ENCODE measurements around the gene DACT3.
A peak's percentile ranks its signal among the peaks of the same experiment; 100 is the strongest.

Gene DACT3

GRCh38 chr19:46603195-46603637 is 57.8 kb downstream of the DACT3 start:
- no peak for DNase-seq (ENCODE audit: extremely low spot score)
- TF ChIP-seq TARDBP (IDR thresholded peaks at IDR 0.05) (no peak), ARNT (IDR thresholded peaks at IDR 0.05) (no peak), FOXK2 (IDR thresholded peaks at IDR 0.05) (no peak), CTBP1 (IDR thresholded peaks at IDR 0.05; ENCODE audit: borderline replicate concordance) (no peak), NFRKB (IDR thresholded peaks at IDR 0.05) (no peak)
- POLR2A ChIA-PET = interaction anchor here (0.9 to 5.0 kb wide), 3 partner anchors 8 to 37 kb away, joined by 3 to 40 read pairs (median 5); no protein-coding TSS in a partner anchor
- CTCF ChIA-PET = interaction anchor here (0.6 to 4.2 kb wide), 2 partner anchors 11 to 66 kb away, joined by 4 to 20 read pairs; no protein-coding TSS in a partner anchor

GRCh38 chr19:46602392-46603194 is 58.4 kb downstream of the DACT3 start:
- ChIA-PET POLR2A (interaction anchor here (0.9 to 5.0 kb wide), 8 partner anchors 8 to 186 kb away, joined by 3 to 40 read pairs (median 4); partner anchors contain the start of genes DACT3 and SLC1A5), CTCF (interaction anchor here (4.2 kb wide), 1 partner anchor 12 kb away, joined by 20 read pairs; no protein-coding TSS in a partner anchor)
- no peak for TF ChIP-seq ZNF384 (IDR thresholded peaks at IDR 0.05)
- no peak for TF ChIP-seq TARDBP (IDR thresholded peaks at IDR 0.05)
- TF ChIP-seq PKNOX1 (IDR thresholded peaks at IDR 0.05) = no peak
- no peak for TF ChIP-seq FOXA1 (IDR thresholded peaks at IDR 0.05)
- no peak for TF ChIP-seq SP1 (IDR thresholded peaks at IDR 0.05)
- TF ChIP-seq SUZ12 (IDR thresholded peaks at IDR 0.05) = no peak
- no peak for TF ChIP-seq ARNT (IDR thresholded peaks at IDR 0.05)
- TF ChIP-seq CTBP1 (IDR thresholded peaks at IDR 0.05; ENCODE audit: borderline replicate concordance) = no peak
- no peak for TF ChIP-seq NFRKB (IDR thresholded peaks at IDR 0.05)
- TF ChIP-seq FOXK2 (IDR thresholded peaks at IDR 0.05) = no peak
- TF ChIP-seq L3MBTL2 (conservative IDR thresholded peaks at IDR 0.05) = no peak
- no peak for TF ChIP-seq LEF1 (IDR thresholded peaks at IDR 0.05; ENCODE audit: borderline replicate concordance)
- TF ChIP-seq ELF4 (IDR thresholded peaks at IDR 0.05) = no peak
- no peak for TF ChIP-seq BHLHE40 (IDR thresholded peaks at IDR 0.05; ENCODE audit: borderline replicate concordance)
- TF ChIP-seq FOXM1 (IDR thresholded peaks at IDR 0.05; ENCODE audit: borderline replicate concordance) = no peak
- TF ChIP-seq HDGF (IDR thresholded peaks at IDR 0.05; ENCODE audit: borderline replicate concordance) = no peak
- DNase-seq (ENCODE audit: extremely low spot score) = peak; percentile 10

- no peak for TF ChIP-seq LEF1 (IDR thresholded peaks at IDR 0.05; ENCODE audit: borderline replicate concordance)
- no peak for TF ChIP-seq NFRKB (IDR thresholded peaks at IDR 0.05)
- DNase-seq (ENCODE audit: extremely low spot score) = no peak
- ChIA-PET CTCF (interaction anchor here (0.7 to 4.2 kb wide), 3 partner anchors 9 to 30 kb away, joined by 3 to 20 read pairs (median 3); no protein-coding TSS in a partner anchor), POLR2A (interaction anchor here (0.7 to 5.0 kb wide), 19 partner anchors 9 to 301 kb away, joined by 3 to 40 read pairs (median 4); partner anchors contain the start of genes DACT3 and SLC1A5)
Measured at GRCh38 chr19:46601318-46602224, 59.4 kb downstream of the DACT3 start, which contains the start of gene CALM3. TSS of gene CALM3 (plus strand) at chr19:46601330. CDS start at chr19:46601435, 105 bp downstream.

GRCh38 chr19:46600384-46601317 is 60.3 kb downstream of the DACT3 start:
- peak; percentile 46; the same call in 1 of the 2 replicates for TF ChIP-seq ARNT (IDR thresholded peaks at IDR 0.05)
- TF ChIP-seq BHLHE40 (IDR thresholded peaks at IDR 0.05; ENCODE audit: borderline replicate concordance) = peak; percentile 90
- peak; percentile 97 for TF ChIP-seq TARDBP (IDR thresholded peaks at IDR 0.05)
- TF ChIP-seq LEF1 (IDR thresholded peaks at IDR 0.05; ENCODE audit: borderline replicate concordance) = 0 out of 2 replicates have a peak, but pooled peaks have one; percentile 58
- no peak for TF ChIP-seq SUZ12 (IDR thresholded peaks at IDR 0.05)
- no peak for TF ChIP-seq HDGF (IDR thresholded peaks at IDR 0.05; ENCODE audit: borderline replicate concordance)
- peak; percentile 80 for TF ChIP-seq CTBP1 (IDR thresholded peaks at IDR 0.05; ENCODE audit: borderline replicate concordance)
- peak; percentile 64 for TF ChIP-seq SP1 (IDR thresholded peaks at IDR 0.05)
- TF ChIP-seq FOXA1 (IDR thresholded peaks at IDR 0.05) = no peak
- no peak for TF ChIP-seq PKNOX1 (IDR thresholded peaks at IDR 0.05)
- no peak for TF ChIP-seq ZNF384 (IDR thresholded peaks at IDR 0.05)
- TF ChIP-seq FOXM1 (IDR thresholded peaks at IDR 0.05; ENCODE audit: borderline replicate concordance) = peak; percentile 23; the same call in 1 of the 2 replicates
- TF ChIP-seq L3MBTL2 (conservative IDR thresholded peaks at IDR 0.05) = peak; percentile 50; the same call in 1 of the 2 replicates
- peak; percentile 91 for DNase-seq (ENCODE audit: extremely low spot score)
- POLR2A ChIA-PET = interaction anchor here (0.5 to 5.0 kb wide), 27 partner anchors 9 to 300 kb away, joined by 3 to 40 read pairs (median 4); partner anchors contain the start of gene CCDC8
- CTCF ChIA-PET = interaction anchor here (1.0 to 4.2 kb wide), 2 partner anchors 10 to 14 kb away, joined by 3 to 20 read pairs; no protein-coding TSS in a partner anchor

All from HEK293T (cell line).